SU-DHL-6 (cell line): ENCODE results near the gene DFFB.

ENCODE experiments used
- H2AFZ ChIP-seq: fragments of 200-600 bp; sonication (generic); 2 replicates; pipeline ENCODE4 v1.6.1; 2014; ENCODE audit warnings: low read depth, mild to moderate bottlenecking, moderate library complexity, mixed read lengths, antibody characterized with exemption, low read length; ENCODE audit not compliant: severe bottlenecking
- H3F3A ChIP-seq: fragments of 200-600 bp; shearing (Covaris generic); 2 replicates; pipeline ENCODE4 v1.6.0; 2016; ENCODE audit warnings: antibody characterized with exemption, mild to moderate bottlenecking; ENCODE audit not compliant: insufficient read depth
- H3K27ac ChIP-seq: fragments of 200-600 bp; sonication (generic); 2 replicates; pipeline ENCODE4 v1.5.1; 2016; ENCODE audit warnings: low read depth, mild to moderate bottlenecking, low read length, moderate library complexity, mixed read lengths
- H3K27me3 ChIP-seq: fragments of 200-600 bp; sonication (generic), shearing (Covaris generic); 2 replicates; pipeline ENCODE4 v1.6.0; 2014; ENCODE audit warnings: mild to moderate bottlenecking, low read length
- H3K36me3 ChIP-seq: fragments of 200-600 bp; sonication (generic); 2 replicates; pipeline ENCODE4 v1.6.1; 2014; ENCODE audit warnings: mild to moderate bottlenecking, low read length, mixed read lengths
- H3K4me2 ChIP-seq: fragments of 300-600, 200-600 bp; shearing (Covaris generic), sonication (generic); 2 replicates; pipeline ENCODE4 v1.6.0; 2014; ENCODE audit warnings: low read length, low read depth, mild to moderate bottlenecking; ENCODE audit not compliant: poor library complexity, severe bottlenecking
- H3K4me3 ChIP-seq: fragments of 200-600 bp; sonication (generic); 2 replicates; pipeline ENCODE4 v1.5.1; 2014; ENCODE audit warnings: antibody characterized with exemption, low read length, mild to moderate bottlenecking, mixed read lengths; ENCODE audit not compliant: insufficient read depth, poor library complexity, severe bottlenecking
- H3K79me2 ChIP-seq: fragments of 200-600 bp; sonication (generic); 2 replicates; pipeline ENCODE4 v1.6.1; 2014; ENCODE audit warnings: mild to moderate bottlenecking, low read length, moderate library complexity; ENCODE audit not compliant: insufficient read depth
- H3K9ac ChIP-seq: fragments of 200-600 bp; sonication (generic); 2 replicates; pipeline ENCODE4 v1.7.0; 2014; ENCODE audit warnings: mild to moderate bottlenecking, low read length
- H3K9me2 ChIP-seq: fragments of 200-600 bp; sonication (generic); replicated peaks from 2 replicates; pipeline ENCODE4 v1.6.1; 2014; ENCODE audit warnings: low read length; ENCODE audit not compliant: insufficient read depth
- H3K9me3 ChIP-seq: fragments of 200-600 bp; sonication (generic); 2 replicates; pipeline ENCODE4 v1.6.1; 2014; ENCODE audit warnings: low read length, mixed read lengths; ENCODE audit not compliant: insufficient read depth
- H4K20me1 ChIP-seq: fragments of 200-600 bp; sonication (generic); 2 replicates; pipeline ENCODE4 v1.6.1; 2014; ENCODE audit warnings: low read depth, mild to moderate bottlenecking, antibody characterized with exemption, low read length, moderate library complexity, mixed read lengths
- EZH2phosphoT487 ChIP-seq: fragments of 200-600 bp; sonication (generic), shearing (Covaris generic); conservative IDR thresholded peaks from 2 replicates; pipeline ENCODE4 v1.6.1; 2018; ENCODE audit warnings: mild to moderate bottlenecking, antibody characterized with exemption, low read length, moderate library complexity, mixed read lengths
- TF ChIP-seq, protein P1 (sequence below): fragments of 200-600 bp; sonication (generic); IDR thresholded peaks from one replicate; pipeline ENCODE4 v1.5.1; 2017; ENCODE audit warnings: antibody characterized with exemption, mild to moderate bottlenecking, low read length, moderate library complexity; ENCODE audit not compliant: insufficient read depth, poor library complexity, severe bottlenecking

Gene DFFB

GRCh38 chr1:3827813-3828307 lies 29.4 kb upstream of the DFFB start:
- Histone ChIP-seq H3K4me3 (no peak overlapping the region), H3K27me3 (no peaks in the 10 kb centered on the region), H3K9me2 (no peaks in the 10 kb centered on the region), H4K20me1 (no peaks in the 10 kb centered on the region), H3F3A (no peaks in the 10 kb centered on the region), H3K79me2 (no peaks in the 10 kb centered on the region), H3K4me2 (no peak overlapping the region), H3K36me3 (no peaks in the 10 kb centered on the region), H2AFZ (no peak overlapping the region), H3K27ac (no peak overlapping the region), H3K9ac (no peak overlapping the region), H3K9me3 (no peaks in the 10 kb centered on the region)
- TF ChIP-seq EZH2phosphoT487: no peak
- TF ChIP-seq, protein P1, sequence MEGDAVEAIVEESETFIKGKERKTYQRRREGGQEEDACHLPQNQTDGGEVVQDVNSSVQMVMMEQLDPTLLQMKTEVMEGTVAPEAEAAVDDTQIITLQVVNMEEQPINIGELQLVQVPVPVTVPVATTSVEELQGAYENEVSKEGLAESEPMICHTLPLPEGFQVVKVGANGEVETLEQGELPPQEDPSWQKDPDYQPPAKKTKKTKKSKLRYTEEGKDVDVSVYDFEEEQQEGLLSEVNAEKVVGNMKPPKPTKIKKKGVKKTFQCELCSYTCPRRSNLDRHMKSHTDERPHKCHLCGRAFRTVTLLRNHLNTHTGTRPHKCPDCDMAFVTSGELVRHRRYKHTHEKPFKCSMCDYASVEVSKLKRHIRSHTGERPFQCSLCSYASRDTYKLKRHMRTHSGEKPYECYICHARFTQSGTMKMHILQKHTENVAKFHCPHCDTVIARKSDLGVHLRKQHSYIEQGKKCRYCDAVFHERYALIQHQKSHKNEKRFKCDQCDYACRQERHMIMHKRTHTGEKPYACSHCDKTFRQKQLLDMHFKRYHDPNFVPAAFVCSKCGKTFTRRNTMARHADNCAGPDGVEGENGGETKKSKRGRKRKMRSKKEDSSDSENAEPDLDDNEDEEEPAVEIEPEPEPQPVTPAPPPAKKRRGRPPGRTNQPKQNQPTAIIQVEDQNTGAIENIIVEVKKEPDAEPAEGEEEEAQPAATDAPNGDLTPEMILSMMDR: no peak

GRCh38 chr1:3828391-3828790 lies 28.9 kb upstream of the DFFB start:
- no peak for TF ChIP-seq EZH2phosphoT487
- TF ChIP-seq, protein P1: no peak
- Histone ChIP-seq H3F3A (no peaks in the 10 kb centered on the region), H3K36me3 (no peaks in the 10 kb centered on the region), H3K9me2 (no peaks in the 10 kb centered on the region), H3K9me3 (no peaks in the 10 kb centered on the region), H3K4me3 (no peak overlapping the region), H3K27me3 (no peaks in the 10 kb centered on the region), H3K79me2 (no peaks in the 10 kb centered on the region), H3K9ac (no peak overlapping the region), H3K4me2 (no peak overlapping the region), H2AFZ (no peak overlapping the region), H4K20me1 (no peaks in the 10 kb centered on the region), H3K27ac (no peak overlapping the region)

GRCh38 chr1:3831689-3832088 lies 25.6 kb upstream of the DFFB start:
- Histone ChIP-seq H3K9ac (no peak overlapping the region), H3K4me2 (no peak overlapping the region), H2AFZ (no peak overlapping the region), H3K36me3 (no peaks in the 10 kb centered on the region), H3K9me2 (no peaks in the 10 kb centered on the region), H3K79me2 (no peaks in the 10 kb centered on the region), H4K20me1 (no peaks in the 10 kb centered on the region), H3K27ac (no peak overlapping the region), H3K27me3 (no peaks in the 10 kb centered on the region), H3K4me3 (no peak overlapping the region), H3K9me3 (no peaks in the 10 kb centered on the region), H3F3A (no peaks in the 10 kb centered on the region)
- TF ChIP-seq, protein P1: no peak
